ENCODE results near the gene TBC1D5. TPM values are rescaled to one million over a fixed set of nuclear protein-coding genes. Genes with fewer than 3 reads are reported as not detected.
A peak's percentile ranks its signal among the peaks of the same experiment; 100 is the strongest.

TBC1D5 gene
- total RNA-seq, 2 experiments from 2014 or later = 53.9 to 56.9 TPM

- peaks cover 34% of the 10 kb centered on the region for H3K4me1 Mint-ChIP-seq
- H3K27ac Mint-ChIP-seq = no peak overlapping the region
- ChIA-PET POLR2A (no interaction called here), CTCF (no interaction called here)
- ATAC-seq = no peak
- peaks cover 49% of the 10 kb centered on the region for H3K36me3 Mint-ChIP-seq (ENCODE audit: low read depth)
- DNase-seq = no peak
- no peaks in the 10 kb centered on the region for H3K27me3 Mint-ChIP-seq
- peaks cover 21% of the 10 kb centered on the region for H3K9me3 Mint-ChIP-seq (ENCODE audit: low read depth)
- intact Hi-C loops (cut with DNase I, micrococcal nuclease) = loop anchor here (5.0 kb wide), 4 partner anchors 78 to 557 kb away; no protein-coding TSS in a partner anchor
- H3K4me3 Mint-ChIP-seq = no peak overlapping the region
Observed at GRCh38 chr3:17154221-17154620, 588.2 kb downstream of the TBC1D5 start.

- no peaks in the 10 kb centered on the region for H3K27me3 Mint-ChIP-seq
- intact Hi-C loops (cut with DNase I, micrococcal nuclease) = loop anchor here (5.0 kb wide), 4 partner anchors 79 to 556 kb away; no protein-coding TSS in a partner anchor
- H3K9me3 Mint-ChIP-seq (ENCODE audit: low read depth) = peaks cover 21% of the 10 kb centered on the region
- POLR2A ChIA-PET = no interaction called here
- no peak overlapping the region for H3K4me3 Mint-ChIP-seq
- no peak for DNase-seq
- peaks cover 29% of the 10 kb centered on the region for H3K4me1 Mint-ChIP-seq
- H3K36me3 Mint-ChIP-seq (ENCODE audit: low read depth) = peaks cover 49% of the 10 kb centered on the region
- CTCF ChIA-PET = no interaction called here
- ATAC-seq = no peak
- H3K27ac Mint-ChIP-seq = no peak overlapping the region
Observed at GRCh38 chr3:17153209-17153608, 589.2 kb downstream of the TBC1D5 start.

GRCh38 chr3:17151598-17152373, 590.6 kb downstream of the TBC1D5 start:
- POLR2A ChIA-PET = interaction anchor here (1.0 to 1.5 kb wide), 3 partner anchors 9 to 267 kb away, joined by 4 to 6 read pairs (median 5); partner anchors contain the start of gene PLCL2
- Mint-ChIP-seq H3K4me3 (peak overlapping the region; percentile 52), H3K27me3 (no peaks in the 10 kb centered on the region), H3K9me3 (ENCODE audit: low read depth) (peaks cover 21% of the 10 kb centered on the region), H3K4me1 (peaks cover 29% of the 10 kb centered on the region), H3K27ac (peak overlapping the region; percentile 88), H3K36me3 (ENCODE audit: low read depth) (peaks cover 47% of the 10 kb centered on the region)
- DNase-seq (peak; percentile 94), ATAC-seq (peak; percentile 94)
- intact Hi-C loops (cut with DNase I, micrococcal nuclease) = loop anchor here (1.0 to 5.0 kb wide), 11 partner anchors 81 to 555 kb away; partner anchors contain the start of gene PLCL2 (in 2 of the 2)
- CTCF ChIA-PET = interaction anchor here (0.7 to 1.3 kb wide), 8 partner anchors 224 to 591 kb away, joined by 3 to 7 read pairs (median 3); partner anchors contain the start of gene TBC1D5

- CTCF ChIA-PET = no interaction called here
- intact Hi-C loops (cut with DNase I, micrococcal nuclease) = no loop called here
- Mint-ChIP-seq H3K4me1 (peaks cover 45% of the 10 kb centered on the region), H3K27ac (no peak overlapping the region), H3K4me3 (no peak overlapping the region), H3K27me3 (no peaks in the 10 kb centered on the region), H3K36me3 (ENCODE audit: low read depth) (peaks cover 31% of the 10 kb centered on the region), H3K9me3 (ENCODE audit: low read depth) (peaks cover 19% of the 10 kb centered on the region)
- ATAC-seq (no peak), DNase-seq (no peak)
- POLR2A ChIA-PET = no interaction called here
Observed at GRCh38 chr3:17149076-17149475, 593.4 kb downstream of the TBC1D5 start.

- no peak overlapping the region for H3K4me3 Mint-ChIP-seq
- DNase-seq (peak; percentile 43), ATAC-seq (peak; percentile 94)
- ChIA-PET POLR2A (no interaction called here), CTCF (no interaction called here)
- peak overlapping the region; percentile 78 for H3K27ac Mint-ChIP-seq
- no peaks in the 10 kb centered on the region for H3K36me3 Mint-ChIP-seq (ENCODE audit: low read depth)
- intact Hi-C loops (cut with DNase I, micrococcal nuclease) = no loop called here
- H3K27me3 Mint-ChIP-seq = no peaks in the 10 kb centered on the region
- no peaks in the 10 kb centered on the region for H3K9me3 Mint-ChIP-seq (ENCODE audit: low read depth)
- peaks cover 18% of the 10 kb centered on the region for H3K4me1 Mint-ChIP-seq
Observed at GRCh38 chr3:17144665-17144993, 597.8 kb downstream of the TBC1D5 start.

- ATAC-seq = peak; percentile 34
- POLR2A ChIA-PET = no interaction called here
- no peaks in the 10 kb centered on the region for H3K9me3 Mint-ChIP-seq (ENCODE audit: low read depth)
Observed at GRCh38 chr3:17143893-17144664, 598.4 kb downstream of the TBC1D5 start.

GRCh38 chr3:17142516-17142915, 599.9 kb downstream of the TBC1D5 start:
- peaks cover 18% of the 10 kb centered on the region for H3K4me1 Mint-ChIP-seq
- ChIA-PET CTCF (interaction anchor here (0.7 kb wide), 1 partner anchor 260 kb away, joined by 3 read pairs; no protein-coding TSS in a partner anchor), POLR2A (no interaction called here)
- intact Hi-C loops (cut with DNase I, micrococcal nuclease) = no loop called here
- H3K9me3 Mint-ChIP-seq (ENCODE audit: low read depth) = no peaks in the 10 kb centered on the region
- H3K27me3 Mint-ChIP-seq = no peaks in the 10 kb centered on the region
- no peaks in the 10 kb centered on the region for H3K36me3 Mint-ChIP-seq (ENCODE audit: low read depth)
- H3K27ac Mint-ChIP-seq = peak overlapping the region; percentile 13
- ATAC-seq (no peak), DNase-seq (no peak)
- H3K4me3 Mint-ChIP-seq = no peak overlapping the region

More at GRCh38 chr3:17143893-17144664, 598.4 kb downstream of the TBC1D5 start:
- Mint-ChIP-seq H3K27me3 (no peaks in the 10 kb centered on the region), H3K36me3 (ENCODE audit: low read depth) (no peaks in the 10 kb centered on the region), H3K4me1 (peaks cover 18% of the 10 kb centered on the region), H3K27ac (peak overlapping the region; percentile 78), H3K4me3 (no peak overlapping the region)
- CTCF ChIA-PET = interaction anchor here (0.6 kb wide), 2 partner anchors 346 to 537 kb away, joined by 3 read pairs; no protein-coding TSS in a partner anchor
- no peak for DNase-seq
- intact Hi-C loops (cut with DNase I, micrococcal nuclease) = no loop called here

GRCh38 chr3:17141699-17142098, 600.7 kb downstream of the TBC1D5 start:
- Mint-ChIP-seq H3K4me3 (no peak overlapping the region), H3K4me1 (peaks cover 18% of the 10 kb centered on the region), H3K9me3 (ENCODE audit: low read depth) (no peaks in the 10 kb centered on the region), H3K27me3 (no peaks in the 10 kb centered on the region), H3K27ac (no peak overlapping the region), H3K36me3 (ENCODE audit: low read depth) (no peaks in the 10 kb centered on the region)
- ATAC-seq = no peak
- no peak for DNase-seq
- intact Hi-C loops (cut with DNase I, micrococcal nuclease) = no loop called here
- POLR2A ChIA-PET = no interaction called here
- CTCF ChIA-PET = interaction anchor here (0.7 kb wide), 1 partner anchor 260 kb away, joined by 3 read pairs; no protein-coding TSS in a partner anchor

GRCh38 chr3:17140670-17141505, 601.5 kb downstream of the TBC1D5 start:
- no peaks in the 10 kb centered on the region for H3K9me3 Mint-ChIP-seq (ENCODE audit: low read depth)
- intact Hi-C loops (cut with DNase I, micrococcal nuclease) = no loop called here
- DNase-seq (no peak), ATAC-seq (no peak)
- H3K4me3 Mint-ChIP-seq = no peak overlapping the region
- H3K36me3 Mint-ChIP-seq (ENCODE audit: low read depth) = no peaks in the 10 kb centered on the region
- no peaks in the 10 kb centered on the region for H3K27me3 Mint-ChIP-seq
- ChIA-PET CTCF (no interaction called here), POLR2A (no interaction called here)
- H3K27ac Mint-ChIP-seq = no peak overlapping the region
- peaks cover 18% of the 10 kb centered on the region for H3K4me1 Mint-ChIP-seq

GRCh38 chr3:17138246-17139039, 604.0 kb downstream of the TBC1D5 start:
- Mint-ChIP-seq H3K4me3 (no peak overlapping the region), H3K27ac (no peak overlapping the region), H3K36me3 (ENCODE audit: low read depth) (peaks cover 2% of the 10 kb centered on the region), H3K9me3 (ENCODE audit: low read depth) (no peaks in the 10 kb centered on the region), H3K27me3 (no peaks in the 10 kb centered on the region), H3K4me1 (no peaks in the 10 kb centered on the region)
- no peak for DNase-seq
- ChIA-PET POLR2A (no interaction called here), CTCF (interaction anchor here (0.8 to 1.0 kb wide), 2 partner anchors 36 to 424 kb away, joined by 3 to 4 read pairs; no protein-coding TSS in a partner anchor)
- intact Hi-C loops (cut with DNase I, micrococcal nuclease) = no loop called here
- ATAC-seq = no peak
